NOMO-1 treated with DMSO at 0.1 percent for 48 hours (cell line): ENCODE results near the gene OR4F3.
"Not testable (repeated sequence)": the region's sequence is repeated elsewhere in the genome, so short reads cannot be mapped to it uniquely, and the experiment has no call there.

Experiments
- DNase-seq: peaks from one replicate; lab custom pipeline; 2025; ENCODE audit not compliant: unreplicated experiment; lab: John Stamatoyannopoulos, UW

The OR4F3 gene

GRCh38 chr5:181366968-181367367, at the start of gene OR4F3:
TSS of gene OR4F3 (plus strand) at chr5:181367268.
- DNase-seq = not testable (repeated sequence)
